HL-60 (cell line): ENCODE measurements around the gene RGS6.

Experiments used
- DNase-seq, 2 experiments: peaks; one replicate each; pipeline ENCODE4 v3.0.0-alpha.2; 2010 to 2020; ENCODE audit warnings: low read depth in 1 of 2, low spot score in 1 of 2
- H3K27ac ChIP-seq: fragments of 250-450 bp; sonication (Bioruptor Pico); replicated peaks from 2 replicates; pipeline ENCODE4 v1.5.1; 2020; ENCODE audit warnings: mild to moderate bottlenecking, moderate library complexity
- H3K27me3 ChIP-seq: fragments of 250-450 bp; sonication (Bioruptor Pico); 2 replicates; pipeline ENCODE4 v1.5.1; 2021; ENCODE audit warnings: mild to moderate bottlenecking, moderate library complexity; ENCODE audit not compliant: insufficient read depth, poor library complexity, severe bottlenecking
- H3K4me3 ChIP-seq: replicated peaks from 2 replicates; pipeline ENCODE4 v1.5.1; 2011; ENCODE audit warnings: mild to moderate bottlenecking, control low read depth, low read length; ENCODE audit not compliant: insufficient read depth
- GABPA ChIP-seq: IDR thresholded peaks from 2 replicates; pipeline ENCODE4 v1.6.1; 2012; ENCODE audit warnings: low read depth
- POLR2AphosphoS5 ChIP-seq: IDR thresholded peaks from 2 replicates; pipeline ENCODE4 v1.6.1; 2012; ENCODE audit warnings: low read depth
- SPI1 ChIP-seq: IDR thresholded peaks from 2 replicates; pipeline ENCODE4 v1.6.1; 2012; ENCODE audit warnings: low read depth, mild to moderate bottlenecking, borderline replicate concordance
- TF ChIP-seq, protein P1 (sequence below): IDR thresholded peaks from 2 replicates; pipeline ENCODE4 v1.6.1; 2012; ENCODE audit warnings: low read depth; ENCODE audit not compliant: insufficient replicate concordance
- TF ChIP-seq, protein P2 (sequence below): IDR thresholded peaks from one replicate; pipeline ENCODE4 v1.5.1; 2011; ENCODE audit warnings: low read length, control low read depth, inconsistent platforms; ENCODE audit not compliant: insufficient read depth

RGS6 gene

GRCh38 chr14:72278316-72278715 is 346.1 kb downstream of the RGS6 start:
- no peak overlapping the region for H3K27ac ChIP-seq
- TF ChIP-seq POLR2AphosphoS5 (no peak), SPI1 (no peak), GABPA (no peak)
- TF ChIP-seq, protein P1, sequence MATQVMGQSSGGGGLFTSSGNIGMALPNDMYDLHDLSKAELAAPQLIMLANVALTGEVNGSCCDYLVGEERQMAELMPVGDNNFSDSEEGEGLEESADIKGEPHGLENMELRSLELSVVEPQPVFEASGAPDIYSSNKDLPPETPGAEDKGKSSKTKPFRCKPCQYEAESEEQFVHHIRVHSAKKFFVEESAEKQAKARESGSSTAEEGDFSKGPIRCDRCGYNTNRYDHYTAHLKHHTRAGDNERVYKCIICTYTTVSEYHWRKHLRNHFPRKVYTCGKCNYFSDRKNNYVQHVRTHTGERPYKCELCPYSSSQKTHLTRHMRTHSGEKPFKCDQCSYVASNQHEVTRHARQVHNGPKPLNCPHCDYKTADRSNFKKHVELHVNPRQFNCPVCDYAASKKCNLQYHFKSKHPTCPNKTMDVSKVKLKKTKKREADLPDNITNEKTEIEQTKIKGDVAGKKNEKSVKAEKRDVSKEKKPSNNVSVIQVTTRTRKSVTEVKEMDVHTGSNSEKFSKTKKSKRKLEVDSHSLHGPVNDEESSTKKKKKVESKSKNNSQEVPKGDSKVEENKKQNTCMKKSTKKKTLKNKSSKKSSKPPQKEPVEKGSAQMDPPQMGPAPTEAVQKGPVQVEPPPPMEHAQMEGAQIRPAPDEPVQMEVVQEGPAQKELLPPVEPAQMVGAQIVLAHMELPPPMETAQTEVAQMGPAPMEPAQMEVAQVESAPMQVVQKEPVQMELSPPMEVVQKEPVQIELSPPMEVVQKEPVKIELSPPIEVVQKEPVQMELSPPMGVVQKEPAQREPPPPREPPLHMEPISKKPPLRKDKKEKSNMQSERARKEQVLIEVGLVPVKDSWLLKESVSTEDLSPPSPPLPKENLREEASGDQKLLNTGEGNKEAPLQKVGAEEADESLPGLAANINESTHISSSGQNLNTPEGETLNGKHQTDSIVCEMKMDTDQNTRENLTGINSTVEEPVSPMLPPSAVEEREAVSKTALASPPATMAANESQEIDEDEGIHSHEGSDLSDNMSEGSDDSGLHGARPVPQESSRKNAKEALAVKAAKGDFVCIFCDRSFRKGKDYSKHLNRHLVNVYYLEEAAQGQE: no peak
- TF ChIP-seq, protein P2, sequence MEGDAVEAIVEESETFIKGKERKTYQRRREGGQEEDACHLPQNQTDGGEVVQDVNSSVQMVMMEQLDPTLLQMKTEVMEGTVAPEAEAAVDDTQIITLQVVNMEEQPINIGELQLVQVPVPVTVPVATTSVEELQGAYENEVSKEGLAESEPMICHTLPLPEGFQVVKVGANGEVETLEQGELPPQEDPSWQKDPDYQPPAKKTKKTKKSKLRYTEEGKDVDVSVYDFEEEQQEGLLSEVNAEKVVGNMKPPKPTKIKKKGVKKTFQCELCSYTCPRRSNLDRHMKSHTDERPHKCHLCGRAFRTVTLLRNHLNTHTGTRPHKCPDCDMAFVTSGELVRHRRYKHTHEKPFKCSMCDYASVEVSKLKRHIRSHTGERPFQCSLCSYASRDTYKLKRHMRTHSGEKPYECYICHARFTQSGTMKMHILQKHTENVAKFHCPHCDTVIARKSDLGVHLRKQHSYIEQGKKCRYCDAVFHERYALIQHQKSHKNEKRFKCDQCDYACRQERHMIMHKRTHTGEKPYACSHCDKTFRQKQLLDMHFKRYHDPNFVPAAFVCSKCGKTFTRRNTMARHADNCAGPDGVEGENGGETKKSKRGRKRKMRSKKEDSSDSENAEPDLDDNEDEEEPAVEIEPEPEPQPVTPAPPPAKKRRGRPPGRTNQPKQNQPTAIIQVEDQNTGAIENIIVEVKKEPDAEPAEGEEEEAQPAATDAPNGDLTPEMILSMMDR: no peak
- H3K4me3 ChIP-seq: no peak overlapping the region
- no peaks in the 10 kb centered on the region for H3K27me3 ChIP-seq
- no peak for DNase-seq

DNA sequence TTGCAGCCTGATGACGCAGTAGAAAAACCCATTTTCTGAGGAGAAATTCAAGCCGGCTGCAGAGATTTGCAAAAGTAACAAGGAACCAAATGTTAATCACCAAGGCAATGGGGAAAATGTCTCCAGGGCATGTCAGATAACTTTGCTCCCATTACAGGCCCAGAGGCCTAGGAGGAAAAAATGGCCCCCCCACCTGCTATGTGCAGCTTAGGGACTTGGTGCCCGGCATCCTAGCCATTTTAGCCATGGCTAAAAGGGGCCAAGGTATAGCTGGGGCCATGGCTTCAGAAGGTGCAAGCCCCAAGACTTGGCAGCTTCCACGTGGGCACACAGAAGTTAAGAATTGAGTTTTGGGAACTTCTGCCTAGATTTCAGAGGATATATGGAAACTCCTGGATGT is 351.9 kb downstream of the RGS6 start:
- Histone ChIP-seq H3K27me3 (no peaks in the 10 kb centered on the region), H3K4me3 (no peak overlapping the region), H3K27ac (no peak overlapping the region)
- no peak for TF ChIP-seq GABPA
- no peak for TF ChIP-seq SPI1
- TF ChIP-seq POLR2AphosphoS5: no peak
- TF ChIP-seq, protein P1: no peak
- TF ChIP-seq, protein P2: no peak
- DNase-seq: no peak

DNA sequence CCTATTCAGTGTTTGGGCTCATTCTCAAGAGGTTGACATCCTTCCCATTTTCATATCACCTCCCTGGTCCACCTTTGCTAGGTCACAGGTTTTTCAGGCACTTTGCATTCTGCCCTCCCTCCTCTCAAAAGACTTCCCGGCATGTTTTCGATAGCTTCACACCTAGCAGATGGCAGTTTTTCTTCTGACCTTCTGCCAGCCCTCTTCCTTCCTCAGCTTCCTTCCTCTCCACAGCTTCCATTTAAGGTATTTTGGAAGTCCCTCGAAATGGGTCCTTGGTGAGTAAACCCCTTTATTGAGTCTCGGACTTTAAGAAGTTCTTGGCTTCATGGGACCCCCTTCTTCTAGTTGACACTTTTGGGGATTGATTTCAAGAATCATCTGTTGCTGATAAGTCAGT is 358.0 kb downstream of the RGS6 start:
- H3K4me3 ChIP-seq: no peak overlapping the region
- H3K27ac ChIP-seq: no peak overlapping the region
- DNase-seq: no peak
- TF ChIP-seq, protein P1: no peak
- TF ChIP-seq SPI1: no peak
- TF ChIP-seq GABPA: no peak
- no peak for TF ChIP-seq POLR2AphosphoS5
- TF ChIP-seq, protein P2: no peak
- no peaks in the 10 kb centered on the region for H3K27me3 ChIP-seq
